Activated CD4-positive, alpha-beta T cell treated with anti-CD3 and anti-CD28 coated beads, Interleukin-10, Interleukin-2, amounts not matched to agents 100 ng/mL and 50 ng/mL, durations not matched to agents 16 hours and 8 hours (primary cell): ENCODE data around the gene DCAF8L2.
A peak's percentile ranks its signal among the peaks of the same experiment; 100 is the strongest.
"Not testable (repeated sequence)": the region's sequence is repeated elsewhere in the genome, so short reads cannot be mapped to it uniquely, and the experiment has no call there.

Experiments
- DNase-seq: peaks from one replicate; pipeline ENCODE4 v3.0.0-alpha.2; 2020

Gene DCAF8L2

GRCh38 chrX:27680726-27681125 lies 90.6 kb downstream of the DCAF8L2 start:
- peak; percentile 0 for DNase-seq

- DNase-seq, result peak; percentile 56
Measured at GRCh38 chrX:27683566-27684208, 93.5 kb downstream of the DCAF8L2 start.

GRCh38 chrX:27694667-27695066 lies 104.5 kb downstream of the DCAF8L2 start:
- DNase-seq, result no peak

- DNase-seq, result no peak
Measured at GRCh38 chrX:27706526-27706925, 116.4 kb downstream of the DCAF8L2 start.

- no peak for DNase-seq
Measured at GRCh38 chrX:27715610-27716009, 125.5 kb downstream of the DCAF8L2 start.

- DNase-seq, result no peak
Measured at GRCh38 chrX:27728291-27728690, 138.1 kb downstream of the DCAF8L2 start.

GRCh38 chrX:27731962-27732361 lies 141.8 kb downstream of the DCAF8L2 start:
- DNase-seq, result no peak

- DNase-seq, result no peak
Measured at GRCh38 chrX:27735914-27736313, 145.8 kb downstream of the DCAF8L2 start.

GRCh38 chrX:27740933-27741332 lies 150.8 kb downstream of the DCAF8L2 start:
- DNase-seq, result no peak

GRCh38 chrX:27743521-27743920 lies 153.4 kb downstream of the DCAF8L2 start:
- not testable (repeated sequence) for DNase-seq

- no peak for DNase-seq
Measured at GRCh38 chrX:27746516-27746915, 156.4 kb downstream of the DCAF8L2 start.

- not testable (repeated sequence) for DNase-seq
Measured at GRCh38 chrX:27750298-27750697, 160.2 kb downstream of the DCAF8L2 start.

- DNase-seq, result no peak
Measured at GRCh38 chrX:27751976-27752375, 161.8 kb downstream of the DCAF8L2 start.

GRCh38 chrX:27765718-27766117 lies 175.6 kb downstream of the DCAF8L2 start:
- no peak for DNase-seq

- DNase-seq, result no peak
Measured at GRCh38 chrX:27767387-27767786, 177.2 kb downstream of the DCAF8L2 start.

- no peak for DNase-seq
Measured at GRCh38 chrX:27775984-27776383, 185.8 kb downstream of the DCAF8L2 start.

GRCh38 chrX:27796640-27797257 lies 206.6 kb downstream of the DCAF8L2 start:
- DNase-seq, result no peak

GRCh38 chrX:27797575-27797974 lies 207.4 kb downstream of the DCAF8L2 start:
- no peak for DNase-seq
